ENCODE measurements around the gene SNX21.
"Not testable (repeated sequence)": the region's sequence is repeated elsewhere in the genome, so short reads cannot be mapped to it uniquely, and the experiment has no call there.

SNX21 gene

GRCh38 chr20:45851501-45851900 lies 17.9 kb downstream of the SNX21 start:
- no peak for DNase-seq

- no peak for DNase-seq
Observed at GRCh38 chr20:45852326-45852725, 18.7 kb downstream of the SNX21 start.

- DNase-seq: no peak
Observed at GRCh38 chr20:45853484-45853883, 19.9 kb downstream of the SNX21 start.

- DNase-seq: peak; percentile 100
Observed at GRCh38 chr20:45857114-45857881, 23.7 kb downstream of the SNX21 start, which contains the start of the genes ACOT8 and ZSWIM3. ACOT8 (minus strand) TSS chr20:45857392; CDS start chr20:45857315, 77 bp downstream. ZSWIM3 (plus strand) TSS chr20:45857614; CDS start chr20:45857826, 212 bp downstream.

GRCh38 chr20:45857882-45858216 lies 24.2 kb downstream of the SNX21 start:
- peak; percentile 69 for DNase-seq

GRCh38 chr20:45859916-45860315 lies 26.3 kb downstream of the SNX21 start:
- no peak for DNase-seq

GRCh38 chr20:45860560-45861220 lies 27.1 kb downstream of the SNX21 start:
- peak; percentile 30 for DNase-seq

GRCh38 chr20:45861221-45862075 lies 27.8 kb downstream of the SNX21 start:
- no peak for DNase-seq

- no peak for DNase-seq
Observed at GRCh38 chr20:45863543-45864470, 30.2 kb downstream of the SNX21 start.

- DNase-seq: no peak
Observed at GRCh38 chr20:45866454-45866853, 32.9 kb downstream of the SNX21 start.

GRCh38 chr20:45867136-45867818 lies 33.7 kb downstream of the SNX21 start:
- DNase-seq: no peak

GRCh38 chr20:45867819-45868176 lies 34.2 kb downstream of the SNX21 start:
- DNase-seq: no peak

- no peak for DNase-seq
Observed at GRCh38 chr20:45872626-45873025, 39.0 kb downstream of the SNX21 start.

GRCh38 chr20:45873409-45874103 lies 40.0 kb downstream of the SNX21 start:
- DNase-seq: no peak

- not testable (repeated sequence) for DNase-seq
Observed at GRCh38 chr20:45874104-45874481, 40.5 kb downstream of the SNX21 start.

- DNase-seq: no peak
Observed at GRCh38 chr20:45874576-45874975, 41.0 kb downstream of the SNX21 start.

GRCh38 chr20:45878076-45878761 lies 44.6 kb downstream of the SNX21 start:
- DNase-seq: no peak

GRCh38 chr20:45880988-45881788 lies 47.6 kb downstream of the SNX21 start, which contains the start of gene ZSWIM1:
ZSWIM1 (plus strand) TSS chr20:45881227; CDS start chr20:45882593, 1,366 bp downstream.
- peak; percentile 99 for DNase-seq

- DNase-seq: no peak
Observed at GRCh38 chr20:45882469-45883099, 49.0 kb downstream of the SNX21 start.

Measured in activated CD4-positive, alpha-beta T cell treated with anti-CD3 and anti-CD28 coated beads, Interleukin-10, Interleukin-2, amounts not matched to agents 100 ng/mL and 50 ng/mL, durations not matched to agents 16 hours and 8 hours (primary cell).